Right atrium auricular region (tissue), 2 donors: ENCODE measurements around the gene MAN1C1. TPM values are rescaled to one million over a fixed set of nuclear protein-coding genes. Genes with fewer than 3 reads are reported as not detected.

Source experiments
- DNase-seq: peaks from one replicate; pipeline ENCODE4 v3.0.0-alpha.2; 2019; ENCODE audit warnings: low spot score
- H3K27ac ChIP-seq, 2 donors: fragments of 200-600 bp; sonication (generic); 1 replicate in 1 of 2; 2 replicates in 1 of 2; pipeline ENCODE4 v1.5.1; 2016 to 2019
- H3K27me3 ChIP-seq, 2 donors: fragments of 200-600 bp; sonication (generic); one replicate each; pipeline versions ENCODE4 v1.5.1 to v1.6.0; 2017 to 2019
- H3K36me3 ChIP-seq: fragments of 200-600 bp; sonication (generic); one replicate; pipeline ENCODE4 v1.5.1; 2016
- H3K4me1 ChIP-seq, 2 donors: fragments of 200-600 bp; sonication (generic); one replicate each; pipeline versions ENCODE4 v1.5.1 to v1.6.0; 2017 to 2019
- H3K4me3 ChIP-seq, 2 donors: fragments of 200-600 bp; sonication (generic); 1 replicate in 1 of 2; 2 replicates in 1 of 2; pipeline ENCODE4 v1.5.1; 2017 to 2019; ENCODE audit warnings: mild to moderate bottlenecking in 1 of 2, moderate library complexity in 1 of 2
- H3K9me3 ChIP-seq, 2 donors: fragments of 200-600 bp; sonication (generic); one replicate each; pipeline ENCODE4 v1.5.1; 2019
- CTCF ChIP-seq, 2 donors: fragments of 200-600 bp; sonication (generic); IDR thresholded peaks; one replicate each; pipeline ENCODE4 v1.5.1; 2019; ENCODE audit warnings: antibody characterized with exemption in 2 of 2
- total RNA-seq, 2 donors: library from RNA; depleted of rRNA; stranded (reverse); fragments of >200 nt; gene quantifications; one replicate each; pipeline ENCODE4 v1.1.0, GENCODE V29; 2016

The MAN1C1 gene
- total RNA-seq, 2 donors from 2014 or later: 9.4 to 13.6 TPM

- Histone ChIP-seq H3K27ac (peak within 1 kb of the TSS; percentile 65 to 81), H3K4me3 (peak within 1 kb of the TSS; percentile 68 to 72), H3K27me3 (no peaks in the 10 kb centered on the region), H3K9me3 (no peaks in the 10 kb centered on the region), H3K4me1 (peaks cover 0 to 54% of the 10 kb centered on the region in 2 donors), H3K36me3 (no peaks in the 10 kb centered on the region)
- peak; percentile 70 for DNase-seq
- no peak for TF ChIP-seq CTCF (IDR thresholded peaks at IDR 0.05)
Measured at GRCh38 chr1:25799935-25800702, 183.5 kb downstream of the MAN1C1 start, which contains the start of gene SELENON. Gene SELENON, plus strand, starts transcription at chr1:25800193. Its CDS starts 38 bp downstream, at chr1:25800231.

- no peaks in the 10 kb centered on the region for H3K36me3 ChIP-seq
- H3K4me3 ChIP-seq: peak overlapping the region; percentile 68 to 72
- peaks cover 0 to 61% of the 10 kb centered on the region in 2 donors for H3K4me1 ChIP-seq
- no peak for DNase-seq
- H3K9me3 ChIP-seq: no peaks in the 10 kb centered on the region
- TF ChIP-seq CTCF (IDR thresholded peaks at IDR 0.05): no peak
- peak overlapping the region; percentile 55 to 72 for H3K27ac ChIP-seq
- no peaks in the 10 kb centered on the region for H3K27me3 ChIP-seq
Measured at GRCh38 chr1:25800703-25801377, 184.2 kb downstream of the MAN1C1 start.

GRCh38 chr1:25802915-25803314 is 186.3 kb downstream of the MAN1C1 start:
- H3K36me3 ChIP-seq: no peaks in the 10 kb centered on the region
- H3K4me1 ChIP-seq: peaks cover 0 to 73% of the 10 kb centered on the region in 2 donors
- no peak overlapping the region for H3K27ac ChIP-seq
- no peaks in the 10 kb centered on the region for H3K9me3 ChIP-seq
- TF ChIP-seq CTCF (IDR thresholded peaks at IDR 0.05): no peak
- no peak overlapping the region for H3K4me3 ChIP-seq
- DNase-seq: no peak
- H3K27me3 ChIP-seq: no peaks in the 10 kb centered on the region

GRCh38 chr1:25803368-25803767 is 186.8 kb downstream of the MAN1C1 start:
- DNase-seq: no peak
- H3K9me3 ChIP-seq: no peaks in the 10 kb centered on the region
- no peak for TF ChIP-seq CTCF (IDR thresholded peaks at IDR 0.05)
- H3K36me3 ChIP-seq: no peaks in the 10 kb centered on the region
- no peak overlapping the region for H3K27ac ChIP-seq
- no peaks in the 10 kb centered on the region for H3K27me3 ChIP-seq
- H3K4me1 ChIP-seq: peaks cover 0 to 76% of the 10 kb centered on the region in 2 donors
- no peak overlapping the region for H3K4me3 ChIP-seq

GRCh38 chr1:25804244-25804963 is 187.8 kb downstream of the MAN1C1 start:
- Histone ChIP-seq H3K9me3 (no peaks in the 10 kb centered on the region), H3K27ac (peak overlapping the region; percentile 56 to 58), H3K4me1 (peaks cover 0 to 80% of the 10 kb centered on the region in 2 donors), H3K4me3 (no peak overlapping the region), H3K36me3 (peaks cover 10% of the 10 kb centered on the region), H3K27me3 (no peaks in the 10 kb centered on the region)
- no peak for TF ChIP-seq CTCF (IDR thresholded peaks at IDR 0.05)
- no peak for DNase-seq
